ENCODE data around the gene PDLIM7.

PDLIM7 gene

GRCh38 chr5:177459819-177460628, 37.4 kb downstream of the PDLIM7 start:
- H2AFZ ChIP-seq (ENCODE audit: low read length), result no peak overlapping the region
- no peak overlapping the region for H3K9ac ChIP-seq (ENCODE audit: low read length)
- no peaks in the 10 kb centered on the region for H4K20me1 ChIP-seq (ENCODE audit: insufficient read depth, low read length)
- TF ChIP-seq EZH2phosphoT487 (IDR thresholded peaks at IDR 0.05; ENCODE audit: low read length), result no peak
- TF ChIP-seq EZH2 (optimal IDR thresholded peaks at IDR 0.05; ENCODE audit: low read depth, low read length), result no peak
- TF ChIP-seq CTCF (IDR thresholded peaks at IDR 0.05; ENCODE audit: low read length), result no peak
- H3K4me1 ChIP-seq (ENCODE audit: low read length), result peaks cover 10% of the 10 kb centered on the region; the same call in 1 of the 2 replicates
- H3K79me2 ChIP-seq (ENCODE audit: low read length), result no peaks in the 10 kb centered on the region
- peak; percentile 1 for DNase-seq
- H3K4me3 ChIP-seq (ENCODE audit: low read length), result no peak overlapping the region
- H3K9me3 ChIP-seq (replicated peaks; ENCODE audit: insufficient read depth, low read length), result no peaks in the 10 kb centered on the region
- no peak overlapping the region for H3K4me2 ChIP-seq (ENCODE audit: low read depth, low read length)
- no peak overlapping the region for H3K27ac ChIP-seq (ENCODE audit: low read length)
- H3K9me2 ChIP-seq (replicated peaks; ENCODE audit: insufficient read depth, low read length), result no peaks in the 10 kb centered on the region
- peaks cover 15% of the 10 kb centered on the region for H3F3A ChIP-seq (ENCODE audit: insufficient read depth, low read length)
- no peaks in the 10 kb centered on the region for H3K36me3 ChIP-seq (replicated peaks; ENCODE audit: insufficient read depth, low read length)
- H3K27me3 ChIP-seq (replicated peaks; ENCODE audit: insufficient read depth, low read length), result peaks cover 42% of the 10 kb centered on the region

GRCh38 chr5:177459357-177459756, 38.0 kb downstream of the PDLIM7 start:
- Histone ChIP-seq H2AFZ (ENCODE audit: low read length) (no peak overlapping the region), H4K20me1 (ENCODE audit: insufficient read depth, low read length) (no peaks in the 10 kb centered on the region), H3K27me3 (replicated peaks; ENCODE audit: insufficient read depth, low read length) (peaks cover 42% of the 10 kb centered on the region), H3K9ac (ENCODE audit: low read length) (no peak overlapping the region), H3K4me1 (ENCODE audit: low read length) (peaks cover 10% of the 10 kb centered on the region; the same call in 1 of the 2 replicates), H3K9me3 (replicated peaks; ENCODE audit: insufficient read depth, low read length) (no peaks in the 10 kb centered on the region), H3K79me2 (ENCODE audit: low read length) (no peaks in the 10 kb centered on the region), H3K27ac (ENCODE audit: low read length) (no peak overlapping the region), H3K4me3 (ENCODE audit: low read length) (no peak overlapping the region), H3K9me2 (replicated peaks; ENCODE audit: insufficient read depth, low read length) (no peaks in the 10 kb centered on the region), H3K36me3 (replicated peaks; ENCODE audit: insufficient read depth, low read length) (no peaks in the 10 kb centered on the region), H3K4me2 (ENCODE audit: low read depth, low read length) (no peak overlapping the region), H3F3A (ENCODE audit: insufficient read depth, low read length) (peaks cover 15% of the 10 kb centered on the region)
- DNase-seq, result peak; percentile 2
- no peak for TF ChIP-seq CTCF (IDR thresholded peaks at IDR 0.05; ENCODE audit: low read length)
- no peak for TF ChIP-seq EZH2phosphoT487 (IDR thresholded peaks at IDR 0.05; ENCODE audit: low read length)
- TF ChIP-seq EZH2 (optimal IDR thresholded peaks at IDR 0.05; ENCODE audit: low read depth, low read length), result no peak

GRCh38 chr5:177458912-177459350, 38.5 kb downstream of the PDLIM7 start:
- Histone ChIP-seq H3K4me3 (ENCODE audit: low read length) (no peak overlapping the region), H3K36me3 (replicated peaks; ENCODE audit: insufficient read depth, low read length) (no peaks in the 10 kb centered on the region), H4K20me1 (ENCODE audit: insufficient read depth, low read length) (no peaks in the 10 kb centered on the region), H3K9ac (ENCODE audit: low read length) (no peak overlapping the region), H3F3A (ENCODE audit: insufficient read depth, low read length) (peaks cover 15% of the 10 kb centered on the region), H3K27me3 (replicated peaks; ENCODE audit: insufficient read depth, low read length) (peaks cover 42% of the 10 kb centered on the region), H3K4me1 (ENCODE audit: low read length) (peaks cover 14% of the 10 kb centered on the region), H3K9me2 (replicated peaks; ENCODE audit: insufficient read depth, low read length) (no peaks in the 10 kb centered on the region), H3K27ac (ENCODE audit: low read length) (no peak overlapping the region), H2AFZ (ENCODE audit: low read length) (no peak overlapping the region), H3K4me2 (ENCODE audit: low read depth, low read length) (no peak overlapping the region), H3K79me2 (ENCODE audit: low read length) (no peaks in the 10 kb centered on the region; the same call in 1 of the 2 replicates), H3K9me3 (replicated peaks; ENCODE audit: insufficient read depth, low read length) (no peaks in the 10 kb centered on the region)
- no peak for DNase-seq
- TF ChIP-seq CTCF (IDR thresholded peaks at IDR 0.05; ENCODE audit: low read length), result no peak
- TF ChIP-seq EZH2phosphoT487 (IDR thresholded peaks at IDR 0.05; ENCODE audit: low read length), result no peak
- TF ChIP-seq EZH2 (optimal IDR thresholded peaks at IDR 0.05; ENCODE audit: low read depth, low read length), result no peak

Measured in MM.1S (cell line).